ENCODE data around the gene MDN1.

- TF ChIP-seq CTCF (IDR thresholded peaks at IDR 0.05 in 8 of 11, conservative IDR thresholded peaks at IDR 0.05 in 3 of 11) (no peak), POLR2AphosphoS5 (IDR thresholded peaks at IDR 0.05) (no peak)
These were observed 223.1 kb downstream of the MDN1 start for GRCh38 chr6:89596484-89596883.
